GM19455 (cell line): Measurements from ENCODE around the gene MXI1.
"Not testable (repeated sequence)": the region's sequence is repeated elsewhere in the genome, so short reads cannot be mapped to it uniquely, and the experiment has no call there.

Experiments used
- ATAC-seq: cut with Tn5 transposase; IDR thresholded peaks from one replicate; pipeline ENCODE4 v1.9.1; 2021; ENCODE audit not compliant: unreplicated experiment

MXI1 gene

GRCh38 chr10:110181451-110181850 is 26.0 kb upstream of the MXI1 start:
- ATAC-seq, result no peak

GRCh38 chr10:110181911-110182310 is 25.5 kb upstream of the MXI1 start:
- no peak for ATAC-seq

- ATAC-seq, result no peak
Observed at GRCh38 chr10:110184398-110184797, 23.0 kb upstream of the MXI1 start.

- not testable (repeated sequence) for ATAC-seq
Observed at GRCh38 chr10:110185646-110186182, 21.7 kb upstream of the MXI1 start.

GRCh38 chr10:110190170-110190569 is 17.2 kb upstream of the MXI1 start:
- no peak for ATAC-seq

GRCh38 chr10:110192552-110192951 is 14.9 kb upstream of the MXI1 start:
- no peak for ATAC-seq

- no peak for ATAC-seq
Observed at GRCh38 chr10:110200503-110200902, 6.9 kb upstream of the MXI1 start.

- ATAC-seq, result not testable (repeated sequence)
Observed at GRCh38 chr10:110201046-110201445, 6.4 kb upstream of the MXI1 start.

- no peak for ATAC-seq
Observed at GRCh38 chr10:110203500-110204455, 3.6 kb upstream of the MXI1 start.

GRCh38 chr10:110205051-110205675 is 2.2 kb upstream of the MXI1 start:
- ATAC-seq, result no peak

GRCh38 chr10:110207805-110208613 is 604 bp downstream of the MXI1 start:
- ATAC-seq, result peak; percentile 2

- no peak for ATAC-seq
Observed at GRCh38 chr10:110208614-110209453, 1.4 kb downstream of the MXI1 start.

- ATAC-seq, result no peak
Observed at GRCh38 chr10:110209454-110209925, 2.1 kb downstream of the MXI1 start.

GRCh38 chr10:110209926-110210673 is 2.7 kb downstream of the MXI1 start:
- no peak for ATAC-seq

- peak; percentile 74 for ATAC-seq
Observed at GRCh38 chr10:110210674-110211464, 3.5 kb downstream of the MXI1 start.

GRCh38 chr10:110211465-110211843 is 4.0 kb downstream of the MXI1 start:
- no peak for ATAC-seq

GRCh38 chr10:110212119-110213006 is 5.0 kb downstream of the MXI1 start:
- no peak for ATAC-seq
